GM19328 (cell line): ENCODE data around the gene SPINK7.

Source experiments
- ATAC-seq: cut with Tn5 transposase; IDR thresholded peaks from one replicate; pipeline ENCODE4 v1.9.1; 2021; ENCODE audit warnings: mild to moderate bottlenecking, moderate library complexity; ENCODE audit not compliant: unreplicated experiment

SPINK7 gene

DNA sequence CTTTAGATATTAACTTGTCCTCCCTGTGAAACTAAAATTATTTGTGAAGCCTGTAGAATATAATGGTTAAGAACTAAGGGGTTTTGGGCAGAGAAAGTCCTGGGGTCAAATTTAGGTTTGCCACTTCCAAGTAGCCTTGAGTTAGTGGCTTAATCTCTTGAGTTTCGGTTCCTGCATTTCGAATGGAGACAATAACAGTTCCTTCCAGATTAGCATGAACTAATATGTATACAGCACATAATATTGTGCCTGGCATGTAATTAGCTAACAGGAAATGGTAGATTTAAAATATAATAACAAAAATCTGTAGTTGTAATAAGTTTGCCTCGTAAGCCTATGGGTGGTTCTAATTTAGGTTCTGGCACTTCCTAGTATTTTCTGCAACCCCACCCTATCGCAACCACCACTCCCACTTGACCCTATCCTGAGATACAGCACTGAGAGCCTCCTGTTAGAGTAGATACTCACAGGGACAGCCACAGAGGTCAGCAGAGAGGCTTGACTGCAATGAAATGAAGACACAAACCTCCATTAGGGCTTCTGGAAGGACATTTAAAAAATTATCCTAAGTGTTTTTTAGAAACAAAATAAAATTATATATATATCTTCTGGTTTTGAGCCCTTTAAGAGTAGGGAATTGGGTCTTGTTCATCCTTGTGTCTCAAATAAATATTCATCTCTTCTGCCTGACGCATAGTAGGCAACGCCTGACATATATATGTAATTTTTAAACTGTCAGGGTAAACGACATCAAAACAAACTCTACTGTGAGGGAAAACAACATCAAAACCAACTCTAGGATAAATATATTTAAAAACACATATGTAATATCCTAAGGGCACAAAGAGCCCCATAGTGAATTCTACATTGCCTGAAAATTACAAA lies 31.6 kb downstream of the SPINK7 start:
- no peak for ATAC-seq

- ATAC-seq: no peak
Measured at GRCh38 chr5:148347706-148348105, 35.5 kb downstream of the SPINK7 start.

DNA sequence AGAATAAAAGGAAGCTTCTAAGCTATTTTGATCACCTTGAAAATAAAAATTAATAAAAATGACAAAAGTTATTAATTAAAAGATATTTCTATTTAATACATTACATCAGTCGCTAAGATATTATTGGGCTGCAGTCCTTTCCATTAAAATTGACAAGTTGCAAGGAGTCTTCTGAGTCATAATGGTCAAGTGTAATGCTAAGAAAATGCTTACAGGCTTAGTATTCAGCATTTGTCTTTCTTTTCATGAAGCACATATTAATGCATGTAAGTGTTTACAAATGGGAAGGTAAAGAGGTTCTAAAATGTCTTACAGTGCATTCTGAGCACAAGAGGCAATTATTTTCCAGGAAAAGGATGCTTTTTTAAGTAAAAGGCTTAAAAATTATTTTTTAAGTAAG lies 40.5 kb downstream of the SPINK7 start:
- no peak for ATAC-seq

DNA sequence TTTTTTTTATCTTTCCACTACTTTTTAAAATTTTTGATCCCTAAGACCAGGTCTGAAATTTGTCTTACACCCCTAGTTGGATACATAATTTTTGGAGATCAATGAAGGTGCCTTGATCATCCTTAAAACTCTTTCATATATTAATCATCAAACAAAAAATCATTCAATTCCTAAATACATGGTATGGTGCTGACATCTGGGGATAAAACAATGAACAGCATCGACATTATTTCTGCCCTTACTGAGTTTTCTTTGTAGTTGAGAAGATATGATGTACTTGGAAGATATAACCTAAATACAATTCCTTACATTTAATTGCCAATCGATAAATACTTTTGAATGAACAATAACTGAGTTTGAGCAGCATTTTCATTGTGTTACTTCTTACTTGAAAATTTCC lies 41.4 kb downstream of the SPINK7 start:
- ATAC-seq: no peak

DNA sequence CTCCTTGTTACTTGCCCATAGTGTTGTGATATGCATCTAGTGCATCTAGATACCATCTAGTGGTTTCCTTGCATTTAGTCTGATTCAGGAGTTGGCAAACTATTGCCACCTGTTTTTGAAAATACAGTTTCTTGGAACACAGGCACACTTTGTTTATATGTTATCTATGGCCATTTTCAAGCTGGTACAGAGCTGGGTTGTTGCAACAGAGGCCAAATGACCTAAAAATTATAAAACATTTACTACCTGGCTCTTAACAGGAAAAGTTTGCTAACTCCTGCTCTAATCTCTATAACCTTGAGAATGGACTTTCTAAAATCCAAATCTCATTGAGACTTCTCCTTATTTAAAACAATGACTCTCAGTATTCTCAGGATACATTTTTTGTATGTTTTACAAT lies 52.1 kb downstream of the SPINK7 start:
- ATAC-seq: no peak
